Skeletal muscle cell (primary cell): ENCODE results near the gene KCNK1.
"Not testable (repeated sequence)": the region's sequence is repeated elsewhere in the genome, so short reads cannot be mapped to it uniquely, and the experiment has no call there.

Source experiments
- DNase-seq: peaks from one replicate; pipeline ENCODE4 v3.0.0-alpha.2; 2010; ENCODE audit warnings: low read depth
- H3K4me3 ChIP-seq: 2 replicates; pipeline ENCODE4 v1.5.1; 2011; ENCODE audit warnings: low read depth, mild to moderate bottlenecking, control low read depth, low read length, moderate library complexity

Gene KCNK1

DNA sequence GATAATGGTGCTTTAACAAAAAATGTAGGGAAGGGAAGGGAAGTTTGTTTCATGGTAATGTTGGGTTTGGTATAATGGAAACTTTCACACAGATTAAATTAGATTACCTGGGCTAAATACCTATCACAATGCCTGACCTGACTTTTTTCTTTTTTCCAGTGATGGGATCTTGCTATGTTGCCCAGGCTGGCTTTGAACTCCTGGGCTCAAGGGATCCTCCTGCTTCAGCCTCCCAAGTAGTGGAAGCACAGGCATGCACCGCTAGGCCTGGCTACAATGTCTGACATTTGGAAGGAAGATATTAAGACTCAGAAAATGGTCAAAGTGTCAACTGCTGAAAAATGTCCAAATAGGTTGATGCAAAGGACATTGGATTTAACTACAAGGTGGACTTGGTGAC, 67.4 kb downstream of the KCNK1 start:
- DNase-seq: no peak
- no peak overlapping the region for H3K4me3 ChIP-seq

DNA sequence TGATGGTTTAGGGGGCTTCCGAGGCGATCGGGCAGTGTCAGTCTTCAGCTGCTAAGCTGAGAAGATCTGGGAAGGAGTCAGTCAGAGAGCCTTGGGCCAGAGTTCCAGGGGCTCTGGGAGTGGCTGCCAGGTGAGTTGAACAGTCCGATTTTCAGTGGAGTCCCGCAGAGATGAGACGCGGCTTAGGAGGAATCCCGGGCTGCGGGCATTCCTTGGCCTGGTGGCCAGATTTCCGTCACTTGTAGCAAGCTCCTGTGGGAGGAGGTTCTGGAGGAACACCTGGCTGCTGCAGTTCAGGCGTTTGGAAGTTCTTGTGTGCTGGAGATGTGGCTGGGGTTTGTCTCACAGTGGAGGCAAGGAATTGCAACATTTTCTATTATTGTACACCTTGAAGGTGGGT, 72.7 kb downstream of the KCNK1 start:
- not testable (repeated sequence) for H3K4me3 ChIP-seq, DNase-seq

DNA sequence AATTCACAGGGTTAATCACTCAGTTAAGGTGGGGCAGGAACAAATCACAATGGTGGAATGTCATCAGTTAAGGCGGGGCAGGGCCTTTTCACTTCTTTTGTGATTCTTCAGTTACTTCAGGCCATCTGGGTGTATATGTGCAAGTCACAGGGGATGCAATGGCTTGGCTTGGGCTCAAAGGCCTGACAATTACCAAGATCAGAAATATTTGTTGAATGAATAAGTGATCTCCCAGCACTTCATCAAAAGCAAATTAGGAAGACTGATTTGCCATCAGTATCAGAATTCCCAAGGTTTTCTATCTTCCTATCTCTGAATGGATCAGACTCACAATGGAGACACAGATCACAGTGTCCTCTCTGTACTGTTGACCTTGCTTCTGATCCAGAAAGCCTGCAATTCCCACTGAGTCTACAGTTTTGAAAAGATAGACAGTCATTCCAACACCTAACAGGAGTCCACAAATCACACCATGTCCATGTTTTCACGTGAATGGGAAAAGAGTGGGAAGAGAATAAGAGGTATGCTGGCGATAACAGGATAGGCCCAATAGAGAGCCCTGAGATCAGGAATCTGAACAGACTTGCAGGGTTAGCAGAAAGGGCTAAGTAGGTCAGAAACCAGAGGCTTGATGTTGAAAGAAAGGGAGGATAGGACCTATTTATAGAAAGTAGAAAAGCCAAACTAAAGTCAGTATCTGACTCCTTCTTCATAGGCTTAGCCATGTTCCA, 75.3 kb downstream of the KCNK1 start:
- no peak overlapping the region for H3K4me3 ChIP-seq
- no peak for DNase-seq

DNA sequence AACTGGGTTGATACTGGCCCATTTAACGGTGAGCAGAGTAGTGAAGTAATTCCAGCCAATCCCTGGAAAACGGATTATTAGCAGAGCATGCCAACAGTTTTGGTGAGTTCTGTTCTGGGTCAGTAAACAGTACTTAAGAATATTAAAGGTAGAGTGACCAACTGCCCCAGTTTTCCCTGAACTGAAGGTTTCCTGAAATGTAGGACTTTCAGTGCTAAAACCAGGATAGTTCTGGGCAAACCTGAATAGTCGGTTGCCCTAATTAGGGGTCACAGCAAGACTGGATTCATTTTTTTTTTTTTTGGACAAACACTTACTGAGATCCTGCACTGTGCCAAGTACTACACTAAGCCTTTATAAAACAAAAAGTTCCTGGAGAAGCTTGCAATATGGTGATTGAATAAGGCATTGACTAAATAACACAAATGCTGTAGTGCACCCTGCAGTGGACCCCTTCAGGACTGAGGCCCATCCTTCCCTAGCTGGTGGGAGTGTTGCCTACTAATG, 75.9 kb downstream of the KCNK1 start:
- no peak for DNase-seq
- no peak overlapping the region for H3K4me3 ChIP-seq

DNA sequence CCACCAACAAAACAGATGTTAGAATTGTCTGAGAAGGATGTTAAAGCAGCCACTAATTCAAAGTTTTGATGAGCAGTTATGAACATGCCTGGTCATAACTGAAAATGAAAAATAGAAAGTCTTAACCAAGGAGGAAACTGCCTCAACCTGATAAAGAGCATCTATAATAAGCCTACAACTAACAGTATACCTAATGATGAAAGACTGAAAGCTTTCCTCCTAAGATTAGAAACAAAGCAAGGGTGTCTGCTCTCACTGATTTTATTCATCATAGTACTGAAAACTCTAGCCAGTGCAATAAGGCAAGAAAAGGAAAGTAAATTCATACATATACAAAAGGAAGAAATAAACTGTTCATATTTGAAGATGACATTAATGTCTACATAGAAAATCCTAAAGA, 82.0 kb downstream of the KCNK1 start:
- no peak for DNase-seq
- H3K4me3 ChIP-seq: no peak overlapping the region

DNA sequence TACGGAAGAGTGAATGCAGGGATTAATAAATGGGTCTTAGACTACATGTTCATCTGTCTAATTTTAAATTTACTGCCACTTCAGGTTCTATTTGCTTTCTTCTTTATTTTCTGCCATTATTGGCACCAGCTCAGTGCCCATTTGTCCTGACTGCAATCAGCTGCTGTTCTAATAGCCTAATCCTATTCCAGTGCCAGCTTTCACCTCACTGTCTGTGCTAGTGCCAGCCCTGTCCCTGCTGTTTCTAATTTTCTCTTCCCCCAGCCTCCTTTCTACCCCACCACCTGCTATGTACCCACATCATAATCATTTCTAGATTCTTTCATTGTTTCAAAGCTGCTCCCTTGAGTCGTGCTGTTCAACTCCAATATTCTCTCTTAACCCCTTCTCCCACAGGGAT, 86.4 kb downstream of the KCNK1 start:
- no peak overlapping the region for H3K4me3 ChIP-seq
- no peak for DNase-seq

DNA sequence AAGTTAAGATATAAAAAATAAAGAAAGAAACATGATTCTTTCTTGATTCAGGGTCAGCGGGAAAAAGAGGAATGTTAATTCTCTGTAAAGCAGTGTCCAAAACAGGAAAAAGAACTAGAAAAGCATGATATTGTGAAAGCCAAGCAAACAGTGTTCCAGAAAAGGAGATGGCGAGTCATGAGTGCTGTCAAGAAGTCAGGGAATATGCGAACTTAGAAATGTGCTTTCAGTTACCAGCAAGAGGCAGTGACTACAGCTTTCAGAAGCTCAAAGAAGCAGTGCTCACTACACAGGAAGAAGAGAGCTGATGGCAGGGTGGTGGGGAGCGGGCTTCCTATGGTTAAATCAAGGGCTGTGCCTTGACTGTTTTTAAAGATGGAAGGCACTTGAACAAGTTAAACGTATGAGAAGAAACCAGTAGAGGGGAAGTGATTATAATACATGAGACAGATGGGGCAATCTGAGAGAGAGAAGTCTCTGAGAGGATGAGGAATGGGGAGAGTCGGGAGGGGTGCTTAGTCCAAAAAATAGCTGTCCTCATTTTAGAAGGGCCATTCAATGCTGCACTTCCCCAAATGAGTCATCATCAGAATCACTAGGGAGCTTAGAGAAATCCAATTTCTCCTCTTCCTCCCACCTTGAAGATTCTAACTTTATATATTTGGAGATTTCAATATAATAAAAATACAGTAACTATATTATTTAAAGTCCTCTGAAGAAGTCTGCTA, 90.4 kb downstream of the KCNK1 start:
- no peak overlapping the region for H3K4me3 ChIP-seq
- DNase-seq: no peak

DNA sequence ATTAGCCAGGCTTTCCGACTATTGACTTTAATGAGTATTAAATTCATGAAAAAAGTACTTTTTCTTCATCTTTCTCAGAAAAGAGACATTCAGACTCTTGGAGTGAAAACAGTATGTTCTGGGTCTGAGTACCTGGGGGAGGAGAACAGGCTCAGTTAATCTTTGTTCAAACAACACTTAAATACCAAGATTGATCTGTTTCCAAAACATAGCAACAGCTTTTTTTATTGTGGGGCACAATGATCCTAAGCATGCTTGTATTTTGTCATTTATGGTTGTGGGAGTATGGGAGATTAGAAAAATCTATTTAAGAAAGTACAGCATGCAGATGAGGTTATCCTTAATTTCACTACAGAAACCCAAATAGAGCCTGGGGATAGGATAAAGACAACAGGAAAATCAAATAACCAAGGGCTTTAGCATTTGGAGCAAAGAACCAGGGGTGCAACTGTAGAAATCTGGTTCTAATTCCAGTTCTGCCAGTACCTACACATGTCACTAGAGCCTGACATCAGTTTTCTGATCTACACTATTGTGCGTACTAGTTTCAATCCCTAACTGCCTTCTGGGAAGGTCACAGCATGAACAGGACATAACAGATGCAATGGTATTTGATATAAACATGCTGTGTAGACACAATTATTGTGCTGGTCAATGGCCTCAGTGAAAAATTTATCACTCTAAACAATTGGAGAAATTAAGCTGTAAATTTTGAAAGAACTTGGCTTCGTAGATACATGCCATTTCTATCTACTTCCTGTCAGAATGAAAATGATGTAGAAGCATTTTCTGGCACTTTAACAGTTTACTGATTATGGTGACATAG, 91.2 kb downstream of the KCNK1 start:
- no peak overlapping the region for H3K4me3 ChIP-seq
- no peak for DNase-seq

DNA sequence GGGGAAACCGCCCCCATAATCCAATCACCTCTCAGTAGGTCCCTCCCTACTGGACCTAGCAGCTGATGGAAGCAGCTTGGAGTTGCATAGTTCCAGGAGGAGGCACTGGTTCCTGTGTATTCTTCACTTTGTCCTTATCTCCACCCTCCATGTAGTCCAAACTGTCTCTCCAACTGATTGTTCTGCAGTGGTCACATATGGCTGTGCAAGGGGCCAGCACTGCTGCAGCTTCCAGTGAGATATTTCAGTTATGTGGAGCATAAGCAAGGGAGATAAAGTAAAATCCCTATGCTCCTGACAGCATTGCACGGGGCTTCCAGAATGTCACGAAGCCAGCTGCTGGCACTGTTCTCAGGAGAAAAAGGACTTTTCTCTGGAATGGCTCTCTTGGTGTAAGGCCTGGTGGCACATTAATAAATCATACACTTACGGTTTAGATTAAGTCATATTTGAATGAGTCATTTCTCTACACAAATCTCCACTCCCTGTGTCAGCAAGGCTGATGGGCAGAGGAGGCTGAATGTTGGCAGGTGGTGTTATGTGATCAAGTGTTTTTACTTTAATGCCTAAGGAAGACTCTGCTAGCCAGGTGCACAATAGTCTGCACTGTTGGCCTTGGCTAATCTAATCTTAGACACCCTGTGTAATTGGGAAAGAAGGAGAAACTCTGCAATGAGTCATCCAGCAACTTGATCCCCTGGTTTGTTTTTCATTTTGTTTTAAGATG, 93.4 kb downstream of the KCNK1 start:
- H3K4me3 ChIP-seq: no peak overlapping the region
- no peak for DNase-seq

DNA sequence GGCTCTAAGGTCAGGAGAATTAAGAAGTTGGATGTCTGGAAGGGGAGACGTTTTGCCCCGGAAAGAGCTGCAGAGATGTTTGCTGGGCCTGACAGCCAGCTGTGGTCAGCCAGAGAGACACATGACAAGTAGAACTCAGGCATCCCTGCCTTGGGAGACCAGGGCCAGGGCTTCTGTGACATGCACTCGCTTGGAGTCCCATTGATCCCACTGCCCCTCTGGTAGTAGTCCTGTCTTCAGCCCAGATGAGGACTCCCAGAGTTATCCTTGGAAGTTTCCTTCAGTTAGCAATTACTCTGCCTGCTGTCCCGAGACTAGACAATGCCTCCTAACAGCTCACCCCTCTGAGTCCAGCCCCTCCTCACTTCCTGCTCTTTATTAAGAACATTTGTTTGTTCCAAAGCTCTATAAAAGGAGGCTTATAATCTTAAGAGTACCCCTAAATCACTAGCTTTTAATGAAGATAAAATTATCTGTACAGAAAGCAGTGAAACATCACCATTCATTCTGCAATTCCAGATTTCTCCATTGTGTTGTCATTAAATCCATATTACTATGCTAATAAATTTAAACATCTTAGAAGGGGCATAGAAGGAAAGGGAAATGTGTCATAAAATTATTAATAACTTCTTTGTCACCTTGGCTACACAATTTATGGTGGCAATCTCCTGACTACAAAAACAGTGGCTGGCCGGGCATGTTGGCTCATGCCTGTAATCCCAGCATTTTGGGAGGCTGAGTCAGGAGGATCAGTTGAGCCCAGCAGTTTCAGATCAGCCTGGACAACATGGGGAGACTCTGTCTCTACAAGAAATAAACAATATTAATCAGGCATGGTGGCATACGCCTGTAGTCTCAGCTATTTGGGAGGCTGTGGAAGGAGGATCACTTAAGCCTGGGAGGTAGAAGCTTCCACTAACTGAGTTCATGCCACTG, 94.2 kb downstream of the KCNK1 start:
- H3K4me3 ChIP-seq: no peak overlapping the region
- no peak for DNase-seq

DNA sequence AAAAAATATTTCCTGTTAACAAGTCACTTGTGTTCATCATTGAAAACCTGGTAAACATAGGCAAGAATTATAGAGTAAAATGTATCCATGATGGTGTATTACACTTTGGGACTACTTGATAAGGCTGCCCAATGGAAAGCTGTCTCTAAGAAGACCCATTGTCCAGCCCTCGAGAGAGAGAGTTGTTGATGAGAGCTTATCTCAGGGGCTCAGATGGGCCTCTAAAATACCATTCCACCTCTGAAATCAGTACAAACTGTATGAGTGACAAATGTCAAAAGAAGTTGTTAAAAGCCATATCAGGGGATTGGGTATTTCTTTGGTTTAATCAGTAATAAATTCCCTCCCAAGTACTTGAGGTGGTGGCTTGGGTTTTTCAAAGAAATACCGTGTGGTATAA, 96.1 kb downstream of the KCNK1 start:
- no peak for DNase-seq
- H3K4me3 ChIP-seq: no peak overlapping the region

DNA sequence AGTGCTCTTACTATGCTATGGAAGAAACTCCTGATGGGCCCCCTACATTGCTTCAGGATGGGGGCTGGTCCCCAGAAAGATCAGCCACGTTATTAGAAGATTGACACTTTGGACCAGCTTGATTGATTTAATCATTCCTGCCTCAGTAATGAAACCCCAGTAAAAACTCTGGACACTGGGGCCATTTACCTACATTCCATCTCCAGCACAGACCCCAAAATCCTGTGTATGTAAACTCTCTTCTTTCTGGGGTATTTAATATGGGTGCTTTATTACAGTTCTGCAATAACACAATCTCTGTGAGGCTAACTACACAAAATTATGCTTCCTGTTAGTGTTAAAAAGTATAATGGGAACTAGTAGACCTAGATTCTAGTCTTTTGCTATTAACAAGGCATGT, 96.6 kb downstream of the KCNK1 start:
- H3K4me3 ChIP-seq: no peak overlapping the region
- DNase-seq: no peak

DNA sequence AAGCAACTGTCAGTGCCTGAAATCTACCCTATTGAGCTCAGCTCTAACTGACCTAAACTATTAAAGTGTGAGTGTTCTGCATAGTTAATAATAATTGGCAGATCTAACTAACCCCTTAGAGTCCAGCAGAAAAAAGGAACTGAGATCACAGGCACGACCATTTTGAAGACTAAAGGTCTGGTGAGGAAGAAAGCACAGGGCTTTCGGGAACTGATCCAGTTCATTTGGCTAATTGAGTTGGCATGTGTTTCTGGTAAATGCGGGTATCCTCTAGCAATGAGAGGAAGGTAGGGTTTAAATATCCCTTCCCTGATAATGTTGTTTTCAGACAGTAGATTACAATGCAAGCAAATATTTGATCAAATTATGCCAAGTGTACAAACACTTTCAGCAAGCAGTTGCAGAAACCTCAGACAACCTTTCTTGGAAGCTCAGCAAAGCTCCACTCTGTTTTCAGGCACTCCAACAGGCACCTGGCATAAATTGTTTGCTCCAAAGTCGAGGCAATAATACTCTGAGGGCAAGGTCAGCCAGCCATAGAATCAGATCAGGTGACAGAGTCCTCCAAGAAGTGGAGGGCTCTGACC, 100.8 kb downstream of the KCNK1 start:
- H3K4me3 ChIP-seq: no peak overlapping the region
- DNase-seq: no peak

DNA sequence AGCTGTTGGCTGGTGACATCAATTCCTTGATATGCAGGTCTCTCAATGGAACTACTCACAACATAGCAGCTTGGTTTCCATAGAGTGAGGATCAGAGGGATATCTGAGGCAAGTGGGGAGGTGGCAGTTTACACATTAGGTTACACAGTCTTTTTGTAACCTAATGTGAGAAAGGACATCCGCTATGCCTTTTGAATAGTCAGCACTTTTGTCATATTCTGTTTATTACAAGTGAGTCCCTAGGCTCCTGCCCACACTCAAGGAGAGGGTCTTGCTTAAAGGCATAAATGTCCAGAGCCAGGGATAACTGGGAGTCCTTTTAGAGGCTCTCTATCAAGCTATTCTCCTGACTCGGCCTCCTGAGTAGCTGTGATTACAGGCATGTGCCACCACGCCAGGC, 104.2 kb downstream of the KCNK1 start:
- H3K4me3 ChIP-seq: no peak overlapping the region
- no peak for DNase-seq

DNA sequence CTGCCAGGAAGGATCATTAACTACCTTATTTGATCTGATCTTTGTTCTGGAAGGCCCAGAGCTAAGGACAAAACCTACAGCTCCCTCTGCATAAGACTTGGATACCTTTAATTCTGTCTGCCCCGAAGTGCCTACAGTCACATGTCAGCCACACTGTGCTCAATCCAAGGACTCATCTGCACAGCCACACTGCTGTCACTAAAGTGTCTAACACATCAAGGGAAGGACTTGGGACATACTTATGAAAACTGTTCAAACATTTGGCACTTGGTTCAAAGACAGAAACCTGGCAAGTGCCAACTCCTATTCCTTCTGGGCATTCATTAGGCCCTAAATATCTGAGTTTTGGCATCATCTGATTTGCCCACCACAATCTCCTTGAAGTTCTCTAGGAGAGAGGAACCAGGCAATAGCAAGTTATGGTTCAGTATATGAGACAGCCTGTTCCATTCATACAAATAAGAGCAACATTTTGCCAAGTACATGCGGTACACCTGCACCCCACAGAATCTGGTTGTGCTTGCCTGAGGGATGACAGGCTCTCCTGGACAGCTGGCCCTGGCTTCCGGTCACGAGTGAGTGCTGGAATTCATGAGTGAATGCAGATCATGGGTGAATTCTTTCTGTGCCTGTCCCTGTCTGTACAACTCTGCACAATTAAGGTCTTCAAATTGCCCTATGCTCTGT, 105.9 kb downstream of the KCNK1 start:
- no peak overlapping the region for H3K4me3 ChIP-seq
- DNase-seq: no peak

DNA sequence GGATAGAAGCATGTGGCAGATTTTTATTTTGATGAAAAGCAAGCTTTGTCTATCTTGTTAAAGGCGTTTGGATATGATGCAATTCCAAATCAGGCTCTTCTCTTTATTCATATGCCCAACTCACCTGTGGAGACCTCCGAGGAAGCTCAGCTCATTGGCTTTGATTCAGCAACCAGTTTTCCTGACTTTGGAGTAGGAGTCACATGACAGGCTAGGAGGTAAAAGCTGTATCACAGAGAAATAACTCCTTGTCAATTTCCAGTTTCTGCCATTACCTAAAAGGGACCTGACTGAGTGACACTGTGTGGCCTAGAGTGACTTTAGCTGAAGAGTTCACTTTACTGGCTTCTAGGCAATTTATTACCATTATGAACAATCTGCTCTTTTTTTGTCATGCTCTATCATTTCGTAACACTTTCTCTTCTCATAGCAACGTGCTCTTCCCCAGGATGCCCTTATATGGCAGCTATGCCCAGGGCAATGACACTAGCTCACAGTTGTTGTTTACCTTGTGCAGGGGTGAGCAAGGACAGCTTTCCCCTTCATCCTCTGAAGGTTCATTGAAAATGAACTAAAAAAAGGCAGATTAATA, 107.2 kb downstream of the KCNK1 start:
- DNase-seq: no peak
- H3K4me3 ChIP-seq: no peak overlapping the region
